ENCODE results near the gene ZNF318.

DNA sequence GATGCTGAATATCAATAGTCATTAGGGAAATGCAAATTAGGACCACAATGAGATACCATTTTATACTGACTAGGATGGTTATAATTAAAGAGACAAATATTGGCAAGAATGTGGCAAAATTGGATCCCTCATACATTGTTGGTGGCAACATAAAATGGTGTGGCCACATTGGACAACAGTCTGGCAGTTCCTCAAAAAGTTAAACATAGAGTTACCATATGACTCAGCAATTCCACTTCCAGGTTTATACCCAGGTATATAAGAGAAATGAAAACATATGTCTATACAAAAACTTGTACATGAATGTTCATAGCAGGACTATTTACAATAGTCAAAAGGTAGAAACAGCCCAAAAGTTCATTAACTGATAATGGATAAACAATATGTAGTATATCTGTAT is 58.8 kb downstream of the ZNF318 start:
- TF ChIP-seq POLR2A (IDR thresholded peaks at IDR 0.05; ENCODE audit: low read length) (no peak), GATA1 (IDR thresholded peaks at IDR 0.05; ENCODE audit: low read depth, low read length) (no peak)

Data from erythroblast (primary cell).